H1 (cell line): ENCODE data around the gene ELAPOR1.

Source experiments
- BACH1 ChIP-seq: IDR thresholded peaks from 2 replicates; pipeline ENCODE4 v1.6.1; 2012; ENCODE audit warnings: low read length, improper control_type of control experiment
- EP300 ChIP-seq, 2 experiments: IDR thresholded peaks; 1 replicate in 1 of 2; 2 replicates in 1 of 2; pipeline ENCODE4 v1.6.1; 2011 to 2012; ENCODE audit warnings: low read depth in 2 of 2, low read length in 2 of 2, mild to moderate bottlenecking in 2 of 2, borderline replicate concordance in 1 of 2, inconsistent platforms in 1 of 2, moderate library complexity in 1 of 2
- EZH2 ChIP-seq: fragments of 200-600 bp; sonication (generic); IDR thresholded peaks from 2 replicates; pipeline ENCODE4 v1.7.1; 2012; ENCODE audit warnings: low read depth, mild to moderate bottlenecking, moderate library complexity, low read length, inconsistent platforms; ENCODE audit not compliant: severe bottlenecking
- NRF1 ChIP-seq: IDR thresholded peaks from 2 replicates; pipeline ENCODE4 v1.6.1; 2011; ENCODE audit warnings: mild to moderate bottlenecking, low read depth, low read length, improper control_type of control experiment
- PHF8 ChIP-seq: fragments of 200-600 bp; sonication (generic); conservative IDR thresholded peaks from 2 replicates; pipeline ENCODE4 v1.7.1; 2012; ENCODE audit warnings: low read depth, mild to moderate bottlenecking, inconsistent platforms, low read length, moderate library complexity
- RNF2 ChIP-seq: fragments of 200-900, 300-1000 bp; sonication (generic); IDR thresholded peaks from 2 replicates; pipeline ENCODE4 v1.7.1; 2016; ENCODE audit warnings: borderline replicate concordance, low read depth, mild to moderate bottlenecking, antibody characterized with exemption, low read length; ENCODE audit not compliant: poor library complexity, severe bottlenecking; ENCODE audit errors: missing control alignments
- SP1 ChIP-seq: IDR thresholded peaks from 2 replicates; pipeline ENCODE4 v1.6.1; 2011; ENCODE audit warnings: low read depth, low read length
- TCF12 ChIP-seq: IDR thresholded peaks from 2 replicates; pipeline ENCODE4 v1.6.1; 2011; ENCODE audit warnings: low read depth, mild to moderate bottlenecking, low read length
- ZNF274 ChIP-seq: IDR thresholded peaks from 2 replicates; pipeline ENCODE4 v1.7.0; 2012; ENCODE audit warnings: low read length, borderline replicate concordance; ENCODE audit errors: extremely low read depth
- TF ChIP-seq, protein P1 (sequence below), 3 experiments: IDR thresholded peaks; 1 replicate in 2 of 3; 2 replicates in 1 of 3; pipeline versions ENCODE4 v1.5.1 to v1.6.1; 2011; ENCODE audit warnings: low read length in 3 of 3, mild to moderate bottlenecking in 3 of 3, inconsistent platforms in 2 of 3, low read depth in 1 of 3, moderate library complexity in 1 of 3; ENCODE audit not compliant: insufficient read depth in 1 of 3; ENCODE audit errors: control extremely low read depth in 1 of 3
- TF ChIP-seq, protein P2 (sequence below): IDR thresholded peaks from 2 replicates; pipeline ENCODE4 v1.6.1; 2012; ENCODE audit warnings: inconsistent platforms
- TF ChIP-seq, protein P3 (sequence below): IDR thresholded peaks from 2 replicates; pipeline ENCODE4 v1.6.1; 2012; ENCODE audit warnings: low read length, inconsistent platforms

- TF ChIP-seq, protein P1, sequence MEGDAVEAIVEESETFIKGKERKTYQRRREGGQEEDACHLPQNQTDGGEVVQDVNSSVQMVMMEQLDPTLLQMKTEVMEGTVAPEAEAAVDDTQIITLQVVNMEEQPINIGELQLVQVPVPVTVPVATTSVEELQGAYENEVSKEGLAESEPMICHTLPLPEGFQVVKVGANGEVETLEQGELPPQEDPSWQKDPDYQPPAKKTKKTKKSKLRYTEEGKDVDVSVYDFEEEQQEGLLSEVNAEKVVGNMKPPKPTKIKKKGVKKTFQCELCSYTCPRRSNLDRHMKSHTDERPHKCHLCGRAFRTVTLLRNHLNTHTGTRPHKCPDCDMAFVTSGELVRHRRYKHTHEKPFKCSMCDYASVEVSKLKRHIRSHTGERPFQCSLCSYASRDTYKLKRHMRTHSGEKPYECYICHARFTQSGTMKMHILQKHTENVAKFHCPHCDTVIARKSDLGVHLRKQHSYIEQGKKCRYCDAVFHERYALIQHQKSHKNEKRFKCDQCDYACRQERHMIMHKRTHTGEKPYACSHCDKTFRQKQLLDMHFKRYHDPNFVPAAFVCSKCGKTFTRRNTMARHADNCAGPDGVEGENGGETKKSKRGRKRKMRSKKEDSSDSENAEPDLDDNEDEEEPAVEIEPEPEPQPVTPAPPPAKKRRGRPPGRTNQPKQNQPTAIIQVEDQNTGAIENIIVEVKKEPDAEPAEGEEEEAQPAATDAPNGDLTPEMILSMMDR (IDR thresholded peaks at IDR 0.05; ENCODE audit: control extremely low read depth in 1 of 3, insufficient read depth in 1 of 3, low read depth in 1 of 3, low read length in 3 of 3) = no peak
- no peak for TF ChIP-seq RNF2
- no peak for TF ChIP-seq ZNF274
- TF ChIP-seq EP300 (IDR thresholded peaks at IDR 0.05; ENCODE audit: borderline replicate concordance in 1 of 2, low read depth in 2 of 2, low read length in 2 of 2) = no peak
- no peak for TF ChIP-seq PHF8
- no peak for TF ChIP-seq BACH1
- no peak for TF ChIP-seq EZH2
- no peak for TF ChIP-seq TCF12
- no peak for TF ChIP-seq SP1
- TF ChIP-seq, protein P2, sequence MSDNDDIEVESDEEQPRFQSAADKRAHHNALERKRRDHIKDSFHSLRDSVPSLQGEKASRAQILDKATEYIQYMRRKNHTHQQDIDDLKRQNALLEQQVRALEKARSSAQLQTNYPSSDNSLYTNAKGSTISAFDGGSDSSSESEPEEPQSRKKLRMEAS = no peak
- TF ChIP-seq, protein P3, sequence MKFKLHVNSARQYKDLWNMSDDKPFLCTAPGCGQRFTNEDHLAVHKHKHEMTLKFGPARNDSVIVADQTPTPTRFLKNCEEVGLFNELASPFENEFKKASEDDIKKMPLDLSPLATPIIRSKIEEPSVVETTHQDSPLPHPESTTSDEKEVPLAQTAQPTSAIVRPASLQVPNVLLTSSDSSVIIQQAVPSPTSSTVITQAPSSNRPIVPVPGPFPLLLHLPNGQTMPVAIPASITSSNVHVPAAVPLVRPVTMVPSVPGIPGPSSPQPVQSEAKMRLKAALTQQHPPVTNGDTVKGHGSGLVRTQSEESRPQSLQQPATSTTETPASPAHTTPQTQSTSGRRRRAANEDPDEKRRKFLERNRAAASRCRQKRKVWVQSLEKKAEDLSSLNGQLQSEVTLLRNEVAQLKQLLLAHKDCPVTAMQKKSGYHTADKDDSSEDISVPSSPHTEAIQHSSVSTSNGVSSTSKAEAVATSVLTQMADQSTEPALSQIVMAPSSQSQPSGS = no peak
- no peak for TF ChIP-seq NRF1
Measured at GRCh38 chr1:109083923-109084322, 30.0 kb upstream of the ELAPOR1 start.
